ENCODE results near the gene CCDC157. TPM values are rescaled to one million over a fixed set of nuclear protein-coding genes. Genes with fewer than 3 reads are reported as not detected.

Gene CCDC157
- total RNA-seq, 1 donor, result 1.3 TPM

- no peak overlapping the region for H3K4me3 ChIP-seq (ENCODE audit: low read depth, low read length)
- no peak for DNase-seq (ENCODE audit: low read depth)
- no peak for TF ChIP-seq CTCF (IDR thresholded peaks at IDR 0.05; ENCODE audit: insufficient read depth, low read depth, low read length)
Observed at GRCh38 chr22:30351226-30351625, 5.6 kb upstream of the CCDC157 start.

- no peak for TF ChIP-seq CTCF (IDR thresholded peaks at IDR 0.05; ENCODE audit: insufficient read depth, low read depth, low read length)
- no peak overlapping the region for H3K4me3 ChIP-seq (ENCODE audit: low read depth, low read length)
- DNase-seq (ENCODE audit: low read depth), result no peak
Observed at GRCh38 chr22:30354644-30355043, 2.2 kb upstream of the CCDC157 start.

DNA sequence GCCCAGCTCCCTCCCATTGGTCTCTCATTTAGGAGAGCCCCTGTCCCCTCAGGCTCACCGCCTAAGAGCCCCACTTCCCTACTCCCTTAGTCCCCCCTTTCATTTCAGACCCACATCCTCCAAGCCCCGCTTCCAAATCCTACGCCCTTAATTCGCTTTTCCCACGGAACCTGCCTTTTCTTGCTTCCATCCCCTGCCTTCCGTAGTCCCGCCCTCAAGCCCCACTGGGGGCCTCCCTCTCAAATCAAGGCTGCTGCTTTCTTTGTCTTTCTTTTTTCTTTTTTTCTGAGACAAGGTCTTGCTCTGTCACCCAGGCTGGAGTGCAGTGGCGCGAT, 396 bp downstream of the CCDC157 start:
- no peak for TF ChIP-seq CTCF (IDR thresholded peaks at IDR 0.05; ENCODE audit: insufficient read depth, low read depth, low read length)
- DNase-seq (ENCODE audit: low read depth), result no peak
- peak overlapping the region; percentile 91 for H3K4me3 ChIP-seq (ENCODE audit: low read depth, low read length)

DNA sequence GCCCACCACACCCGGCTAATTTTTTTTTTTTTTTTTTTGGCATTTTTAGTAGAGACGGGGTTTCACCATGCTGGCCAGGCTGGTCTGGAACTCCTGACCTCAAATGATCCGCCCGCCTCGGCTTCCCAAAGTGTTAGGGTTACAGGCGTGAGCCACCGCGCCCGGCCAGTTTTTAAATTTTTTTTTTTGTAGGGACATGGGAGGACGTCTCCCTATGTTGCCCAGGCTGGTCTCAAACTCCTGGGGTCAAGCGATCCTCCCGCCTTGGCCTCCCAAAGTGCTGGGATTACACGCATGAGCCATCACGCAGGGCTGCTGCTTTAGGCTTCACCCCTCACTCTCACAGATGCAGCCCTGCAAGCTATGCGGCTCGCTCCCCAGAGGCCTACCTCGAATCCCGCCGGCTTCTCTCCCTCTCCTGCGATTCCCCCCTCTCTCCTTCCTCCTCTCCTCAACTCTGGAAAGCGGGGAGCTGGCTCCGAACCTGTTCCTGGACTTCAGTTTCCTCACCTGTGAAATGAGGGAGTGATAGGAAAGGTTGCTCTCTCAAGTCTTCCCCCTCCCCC, 926 bp downstream of the CCDC157 start:
- peak overlapping the region; percentile 91 for H3K4me3 ChIP-seq (ENCODE audit: low read depth, low read length)
- TF ChIP-seq CTCF (IDR thresholded peaks at IDR 0.05; ENCODE audit: insufficient read depth, low read depth, low read length), result no peak
- no peak for DNase-seq (ENCODE audit: low read depth)

- no peak for DNase-seq (ENCODE audit: low read depth)
- no peak for TF ChIP-seq CTCF (IDR thresholded peaks at IDR 0.05; ENCODE audit: insufficient read depth, low read depth, low read length)
- H3K4me3 ChIP-seq (ENCODE audit: low read depth, low read length), result no peak overlapping the region
Observed at GRCh38 chr22:30358541-30358940, 1.7 kb downstream of the CCDC157 start.

DNA sequence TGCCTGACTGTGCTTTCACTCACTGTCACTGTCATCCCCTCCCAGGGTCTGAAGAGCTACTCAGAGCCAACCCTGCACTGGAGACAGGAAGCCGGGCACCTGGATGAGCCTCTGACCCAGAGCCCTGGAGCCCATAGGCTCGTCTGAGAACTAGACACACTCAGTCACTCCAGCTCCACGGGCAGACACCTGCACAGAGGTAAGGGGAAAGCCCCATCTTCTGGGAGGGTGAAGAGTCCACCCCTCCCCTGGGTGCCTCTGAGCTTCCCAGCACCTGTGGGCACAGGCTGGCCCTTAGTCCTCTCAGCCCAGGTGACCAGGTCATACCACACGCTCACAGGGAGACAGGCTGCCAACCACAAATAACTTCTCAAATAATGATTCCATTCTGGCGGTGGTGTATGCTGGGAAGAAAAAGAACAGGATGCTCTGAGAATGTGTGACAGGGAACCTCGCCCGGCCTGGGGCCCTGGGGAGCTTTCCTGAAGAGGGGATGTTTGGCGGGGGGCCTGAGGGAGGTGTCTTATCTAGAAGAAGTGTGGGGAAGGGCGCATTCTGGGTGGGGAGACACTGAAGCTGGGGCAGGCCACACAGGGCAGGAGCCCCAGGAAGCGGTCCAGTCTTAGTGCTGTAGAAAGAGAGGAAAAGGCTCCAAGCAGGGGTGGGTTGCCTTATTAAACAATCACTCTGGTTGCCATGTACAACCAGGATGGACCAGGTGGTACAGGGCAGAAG, 5.3 kb downstream of the CCDC157 start:
- H3K4me3 ChIP-seq (ENCODE audit: low read depth, low read length), result no peak overlapping the region
- DNase-seq (ENCODE audit: low read depth), result no peak
- TF ChIP-seq CTCF (IDR thresholded peaks at IDR 0.05; ENCODE audit: insufficient read depth, low read depth, low read length), result no peak

Measured in fibroblast of villous mesenchyme (primary cell).